SHP77 (cell line): ENCODE data around the gene ZNF487.

Source experiments
- DNase-seq, 2 experiments: peaks; one replicate each; lab custom pipeline; 2025; lab: John Stamatoyannopoulos, UW

Gene ZNF487

GRCh38 chr10:43524434-43525247, 87.7 kb downstream of the ZNF487 start:
- DNase-seq: no peak
